CD4-positive, alpha-beta T cell treated with Interleukin-17A for 4 hours (primary cell): Measurements from ENCODE around the gene IL17REL.

Experiments
- DNase-seq: peaks from one replicate; pipeline ENCODE4 v3.0.0-alpha.2; 2020; ENCODE audit warnings: mixed read lengths

Gene IL17REL

GRCh38 chr22:49966041-49966773, 46.4 kb downstream of the IL17REL start:
- DNase-seq, result no peak

- DNase-seq, result peak; percentile 4
Observed at GRCh38 chr22:49965091-49966040, 47.2 kb downstream of the IL17REL start.

DNA sequence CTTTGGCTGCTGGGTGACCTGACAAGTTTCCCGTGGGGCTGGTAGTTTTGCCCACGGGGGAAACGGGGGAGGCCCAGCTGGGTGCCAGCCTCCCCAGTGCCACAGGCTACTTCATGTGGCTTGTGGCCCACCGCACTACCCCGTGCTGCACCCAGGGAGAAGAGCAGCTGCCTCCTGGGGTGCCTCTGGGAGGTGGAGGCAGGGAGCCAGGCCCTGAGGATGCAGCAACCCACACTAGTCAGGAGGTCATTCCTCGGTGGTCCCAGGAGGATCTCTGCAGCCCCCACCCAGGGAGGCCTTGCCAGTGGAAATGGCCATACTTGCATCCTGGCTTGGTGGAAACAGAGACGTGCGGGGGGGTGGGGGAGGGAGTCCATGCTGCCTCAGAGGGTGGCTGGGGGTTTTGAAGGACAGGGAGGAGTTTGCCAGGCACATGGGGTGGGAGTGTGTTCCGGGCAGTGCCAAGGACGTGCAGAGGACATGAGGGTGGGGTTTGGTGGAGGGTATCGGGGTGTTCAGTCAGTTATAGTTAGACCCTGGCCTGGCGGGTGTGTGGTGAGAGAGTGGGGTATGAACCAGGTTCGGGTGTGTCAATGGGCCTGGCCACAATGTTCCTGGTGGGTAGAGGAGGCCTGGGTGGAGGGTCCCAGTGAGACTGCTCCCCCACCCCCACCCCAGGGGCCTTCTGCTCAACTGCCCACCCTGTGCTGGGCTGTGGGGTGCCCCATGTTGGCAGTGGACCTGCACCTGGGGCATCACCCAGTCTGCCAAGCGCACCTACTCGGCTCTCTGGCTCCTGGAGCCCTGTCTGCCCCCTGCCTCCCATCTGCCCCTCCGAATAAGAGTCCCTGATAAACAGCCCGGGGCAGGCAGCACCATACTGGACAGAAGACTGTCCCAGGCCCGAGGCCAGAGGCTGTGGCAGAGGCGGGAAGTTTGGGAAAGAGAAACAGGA, 48.2 kb downstream of the IL17REL start:
- DNase-seq, result peak; percentile 13

GRCh38 chr22:49963647-49964026, 48.9 kb downstream of the IL17REL start:
- DNase-seq, result peak; percentile 15

- DNase-seq, result peak; percentile 9
Observed at GRCh38 chr22:49962751-49963646, 49.6 kb downstream of the IL17REL start.

DNA sequence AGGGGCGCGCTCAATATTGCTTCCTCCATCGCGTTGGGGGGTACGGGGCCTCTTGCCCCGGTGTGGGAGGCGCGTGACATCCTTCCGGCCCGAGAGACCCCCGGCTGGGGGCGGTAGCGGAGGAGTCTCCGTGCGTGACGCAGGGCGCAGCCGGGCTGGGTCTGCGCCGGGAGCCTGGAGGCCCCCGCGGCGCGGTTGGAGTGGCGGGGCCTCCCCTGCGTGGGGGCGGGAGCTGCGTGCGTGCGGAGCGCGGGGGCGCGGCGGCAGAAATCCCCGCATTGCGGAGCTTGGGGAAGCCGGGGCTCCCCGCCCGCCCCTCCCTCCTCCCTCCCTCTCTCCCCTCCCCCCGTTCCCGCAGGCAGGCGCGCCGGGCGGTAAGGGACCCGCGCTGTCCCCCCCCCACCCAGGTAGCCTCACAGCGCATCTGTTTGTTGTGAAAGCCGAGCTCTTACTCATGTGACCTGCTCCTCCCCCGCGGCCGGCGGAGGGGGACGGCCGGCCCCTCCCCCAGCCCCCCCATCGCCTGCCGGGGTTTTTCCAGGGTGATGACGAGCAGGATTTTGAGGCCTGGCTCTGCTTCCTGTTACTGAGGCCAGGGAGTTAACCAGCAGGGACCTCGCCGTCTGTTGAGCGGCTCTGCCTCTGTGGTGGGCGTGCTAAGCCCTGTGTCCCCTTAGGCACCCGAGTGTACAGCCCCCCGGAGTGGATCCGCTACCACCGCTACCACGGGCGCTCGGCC, 50.4 kb downstream of the IL17REL start:
- DNase-seq, result peak; percentile 86

GRCh38 chr22:49961601-49962011, 51.0 kb downstream of the IL17REL start:
- no peak for DNase-seq

- peak; percentile 63 for DNase-seq
Observed at GRCh38 chr22:49961005-49961600, 51.5 kb downstream of the IL17REL start.

DNA sequence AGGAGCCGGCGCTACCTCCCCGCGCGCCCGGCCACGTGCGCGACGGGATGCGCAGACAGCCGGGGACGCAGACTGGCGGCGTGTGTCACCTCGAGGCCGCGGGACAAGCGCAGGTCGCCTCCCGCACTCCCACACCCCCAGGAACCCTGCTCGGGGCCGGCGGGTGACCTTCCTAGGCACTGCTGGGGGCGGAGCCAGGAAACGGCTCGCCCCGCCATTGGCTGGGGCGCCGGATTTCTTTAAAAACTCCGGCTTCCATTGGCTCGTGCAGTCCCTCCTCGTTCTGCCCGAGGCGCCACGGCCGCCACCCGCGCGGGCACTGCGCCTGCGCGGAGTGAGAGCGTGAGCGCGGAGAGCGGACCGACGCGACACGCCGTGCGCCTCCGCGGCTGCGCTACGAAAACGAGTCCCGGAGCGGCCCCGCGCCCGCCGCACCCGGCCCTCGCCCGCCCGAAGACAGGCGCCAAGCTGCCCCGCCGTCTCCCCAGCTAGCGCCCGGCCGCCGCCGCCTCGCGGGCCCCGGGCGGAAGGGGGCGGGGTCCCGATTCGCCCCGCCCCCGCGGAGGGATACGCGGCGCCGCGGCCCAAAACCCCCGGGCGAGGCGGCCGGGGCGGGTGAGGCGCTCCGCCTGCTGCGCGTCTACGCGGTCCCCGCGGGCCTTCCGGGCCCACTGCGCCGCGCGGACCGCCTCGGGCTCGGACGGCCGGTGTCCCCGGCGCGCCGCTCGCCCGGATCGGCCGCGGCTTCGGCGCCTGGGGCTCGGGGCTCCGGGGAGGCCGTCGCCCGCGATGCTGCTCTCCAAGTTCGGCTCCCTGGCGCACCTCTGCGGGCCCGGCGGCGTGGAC, 52.2 kb downstream of the IL17REL start, which contains the start of gene PIM3:
TSS of gene PIM3 (plus strand) at position 614 of the 846 bp plus-strand sequence. CDS start at position 790, 176 bp downstream.
- DNase-seq, result peak; percentile 94

- peak; percentile 41 for DNase-seq
Observed at GRCh38 chr22:49959782-49960158, 52.8 kb downstream of the IL17REL start.

- DNase-seq, result no peak
Observed at GRCh38 chr22:49958931-49959781, 53.4 kb downstream of the IL17REL start.

DNA sequence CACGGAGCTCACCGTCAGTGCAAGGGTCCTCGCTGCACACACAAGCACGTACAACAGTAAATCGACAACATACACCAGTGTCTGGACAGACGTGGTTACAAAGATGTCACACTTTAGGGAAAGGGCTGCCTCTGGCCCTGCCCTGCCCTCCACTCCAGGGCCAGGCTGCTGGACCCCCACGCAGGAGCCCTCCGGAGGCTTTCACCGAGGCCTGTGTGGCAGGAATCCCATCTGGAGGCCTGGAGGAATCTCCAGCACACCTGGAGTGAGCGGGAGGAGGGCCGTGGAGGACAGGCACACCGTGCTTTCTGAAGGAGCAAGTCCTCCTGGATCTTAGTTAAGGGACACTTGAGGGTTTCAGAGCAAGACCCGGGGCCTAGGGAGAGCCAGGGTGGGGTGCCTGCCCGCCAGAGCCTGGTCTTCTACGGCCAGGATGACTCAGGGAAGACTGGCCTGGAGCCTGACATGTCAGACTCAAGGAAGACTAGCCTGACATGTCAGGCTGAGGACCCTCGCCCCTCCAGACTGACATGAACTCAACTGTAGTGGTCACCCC, 54.1 kb downstream of the IL17REL start:
- DNase-seq, result no peak

- no peak for DNase-seq
Observed at GRCh38 chr22:49957826-49958365, 54.7 kb downstream of the IL17REL start.

DNA sequence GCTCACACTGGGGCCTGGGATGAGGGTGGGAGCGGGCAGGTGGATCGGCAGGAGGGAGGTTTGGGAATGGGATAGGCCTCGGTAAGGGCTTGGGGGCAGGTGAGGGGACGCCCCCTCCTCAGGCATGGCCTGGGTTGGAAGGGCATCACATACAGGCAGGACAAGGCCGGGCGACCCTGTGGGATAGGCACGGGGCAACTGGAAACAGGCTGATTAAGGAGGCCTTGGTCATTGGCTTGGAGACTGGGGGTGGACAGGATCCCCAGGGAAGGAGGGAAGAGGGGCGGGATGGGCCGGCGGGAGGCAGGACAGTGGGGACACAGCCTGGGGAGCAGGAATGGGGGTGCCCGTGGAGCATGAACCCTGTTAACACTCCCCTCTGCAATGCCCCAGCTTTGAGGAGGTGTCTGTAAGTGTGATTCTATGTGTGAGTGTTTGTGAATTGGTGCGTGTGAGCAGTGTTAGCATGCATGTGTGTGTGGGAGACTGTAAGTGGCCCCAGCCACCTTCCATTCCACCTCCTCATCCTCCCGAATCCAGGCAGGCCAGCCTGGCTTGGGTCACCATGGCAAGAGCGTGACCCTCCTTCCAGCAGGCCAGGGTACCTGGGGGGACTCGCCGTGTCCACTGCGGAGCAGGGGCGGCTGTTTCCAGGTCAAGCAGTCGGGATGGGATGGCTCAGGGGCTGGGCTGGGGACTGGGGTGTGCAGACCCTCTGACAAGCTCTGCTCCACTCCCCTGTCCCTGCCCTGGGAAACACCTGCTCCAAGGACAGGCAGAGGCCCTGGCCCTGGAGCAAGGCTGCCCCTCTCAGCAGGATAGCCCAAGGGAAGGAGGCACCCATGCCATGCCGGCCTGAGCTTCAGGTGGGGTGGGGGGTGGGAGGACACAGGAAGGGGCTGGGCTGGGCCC, 55.4 kb downstream of the IL17REL start:
- no peak for DNase-seq

GRCh38 chr22:49956418-49956770, 56.2 kb downstream of the IL17REL start:
- no peak for DNase-seq

DNA sequence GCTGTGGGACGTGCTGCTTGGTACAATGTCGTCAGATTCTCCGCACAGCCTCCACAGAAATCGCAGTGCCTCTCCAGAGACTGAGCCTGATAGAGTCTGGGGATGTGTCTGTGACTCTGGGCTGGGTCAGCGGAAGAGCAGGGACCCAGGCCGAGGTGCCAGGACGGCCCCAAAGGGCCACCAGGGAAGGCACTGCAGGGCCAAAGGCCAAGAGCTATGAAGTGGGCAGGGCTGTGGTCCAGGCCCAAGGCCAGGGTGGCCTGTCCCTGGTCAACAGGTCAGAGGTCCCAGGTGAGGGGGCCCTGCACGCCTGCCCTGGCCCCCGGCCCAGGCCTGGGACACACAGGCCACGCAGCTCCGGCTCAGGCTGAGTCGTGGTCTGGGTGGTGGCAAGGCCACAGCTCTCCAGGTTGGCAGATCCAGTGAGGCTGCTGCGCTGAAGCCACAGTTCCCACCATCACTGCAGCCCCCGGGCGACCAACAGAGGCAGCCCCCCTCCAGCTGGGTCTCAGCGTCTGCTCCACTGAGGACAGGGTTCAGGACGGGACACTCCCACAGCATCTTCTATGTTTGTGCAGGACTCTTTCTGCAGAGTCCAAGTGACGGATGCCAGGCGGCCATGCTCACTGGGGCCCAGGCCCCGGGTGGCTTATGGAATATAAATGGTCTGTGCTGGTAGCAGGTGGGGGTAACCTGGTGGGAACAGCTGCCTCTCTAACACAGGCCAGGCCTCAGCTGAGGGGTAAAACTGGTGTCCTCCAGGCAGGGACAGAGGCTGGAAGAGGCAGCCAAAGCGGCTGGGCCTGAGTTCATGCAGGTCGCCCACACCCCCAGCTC, 56.8 kb downstream of the IL17REL start:
- no peak for DNase-seq
